ENCODE results near the gene AKAP3.

The AKAP3 gene

GRCh38 chr12:4621511-4621910 is 27.3 kb downstream of the AKAP3 start:
- Histone ChIP-seq H3K4me3 (no peak overlapping the region), H3K36me3 (no peaks in the 10 kb centered on the region), H3K4me1 (no peaks in the 10 kb centered on the region), H3K27me3 (peaks cover 0 to 3% of the 10 kb centered on the region in 2 donors), H3K9me3 (no peaks in the 10 kb centered on the region), H3K27ac (no peak overlapping the region)
- no peak for DNase-seq
- intact Hi-C loops (cut with DNase I; ENCODE audit: low total_unique reads), result loop anchor here (5.0 kb wide), 1 partner anchor 849 kb away; no protein-coding TSS in a partner anchor
- TF ChIP-seq, protein P1, sequence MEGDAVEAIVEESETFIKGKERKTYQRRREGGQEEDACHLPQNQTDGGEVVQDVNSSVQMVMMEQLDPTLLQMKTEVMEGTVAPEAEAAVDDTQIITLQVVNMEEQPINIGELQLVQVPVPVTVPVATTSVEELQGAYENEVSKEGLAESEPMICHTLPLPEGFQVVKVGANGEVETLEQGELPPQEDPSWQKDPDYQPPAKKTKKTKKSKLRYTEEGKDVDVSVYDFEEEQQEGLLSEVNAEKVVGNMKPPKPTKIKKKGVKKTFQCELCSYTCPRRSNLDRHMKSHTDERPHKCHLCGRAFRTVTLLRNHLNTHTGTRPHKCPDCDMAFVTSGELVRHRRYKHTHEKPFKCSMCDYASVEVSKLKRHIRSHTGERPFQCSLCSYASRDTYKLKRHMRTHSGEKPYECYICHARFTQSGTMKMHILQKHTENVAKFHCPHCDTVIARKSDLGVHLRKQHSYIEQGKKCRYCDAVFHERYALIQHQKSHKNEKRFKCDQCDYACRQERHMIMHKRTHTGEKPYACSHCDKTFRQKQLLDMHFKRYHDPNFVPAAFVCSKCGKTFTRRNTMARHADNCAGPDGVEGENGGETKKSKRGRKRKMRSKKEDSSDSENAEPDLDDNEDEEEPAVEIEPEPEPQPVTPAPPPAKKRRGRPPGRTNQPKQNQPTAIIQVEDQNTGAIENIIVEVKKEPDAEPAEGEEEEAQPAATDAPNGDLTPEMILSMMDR (IDR thresholded peaks at IDR 0.05), result no peak

GRCh38 chr12:4615667-4616066 is 33.2 kb downstream of the AKAP3 start:
- H3K4me1 ChIP-seq, result no peaks in the 10 kb centered on the region
- H3K9me3 ChIP-seq, result no peaks in the 10 kb centered on the region
- TF ChIP-seq, protein P1 (IDR thresholded peaks at IDR 0.05), result no peak
- intact Hi-C loops (cut with DNase I; ENCODE audit: low total_unique reads), result no loop called here
- no peak for DNase-seq
- H3K27ac ChIP-seq, result no peak overlapping the region
- H3K27me3 ChIP-seq, result no peaks in the 10 kb centered on the region
- H3K36me3 ChIP-seq, result peaks cover 32 to 51% (median 38%) of the 10 kb centered on the region in 3 donors
- H3K4me3 ChIP-seq, result no peak overlapping the region

- intact Hi-C loops (cut with DNase I; ENCODE audit: low total_unique reads), result no loop called here
- DNase-seq, result no peak
- Histone ChIP-seq H3K27ac (no peak overlapping the region), H3K27me3 (no peaks in the 10 kb centered on the region), H3K9me3 (no peaks in the 10 kb centered on the region), H3K4me1 (peaks cover 0 to 17% (median 8%) of the 10 kb centered on the region in 4 donors), H3K36me3 (peaks cover 39 to 64% (median 44%) of the 10 kb centered on the region in 3 donors), H3K4me3 (no peak overlapping the region)
- TF ChIP-seq, protein P1 (IDR thresholded peaks at IDR 0.05), result no peak
These were observed 38.4 kb downstream of the AKAP3 start for GRCh38 chr12:4610481-4610880.

DNA sequence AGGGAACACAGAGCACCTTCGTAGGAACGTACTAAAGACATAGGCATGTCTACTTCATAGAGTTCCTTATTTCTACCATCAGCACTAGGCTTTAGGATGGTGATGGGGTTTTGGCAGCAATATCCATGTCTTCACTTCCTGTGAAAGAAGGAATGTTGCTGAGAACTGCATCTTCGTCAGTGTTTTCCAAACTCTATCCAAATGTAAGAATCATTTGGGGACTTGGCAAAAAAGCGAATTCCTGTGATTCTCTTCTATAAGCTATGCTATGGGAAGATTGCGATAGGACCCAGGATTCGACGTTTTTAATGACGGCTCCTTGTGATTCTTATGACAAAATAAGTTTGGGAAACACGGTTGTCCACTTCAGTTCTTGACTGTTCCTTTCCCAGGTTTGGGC is 39.8 kb downstream of the AKAP3 start:
- DNase-seq, result no peak
- no peak overlapping the region for H3K27ac ChIP-seq
- H3K9me3 ChIP-seq, result no peaks in the 10 kb centered on the region
- no peak overlapping the region for H3K4me3 ChIP-seq
- TF ChIP-seq, protein P1 (IDR thresholded peaks at IDR 0.05), result no peak
- no peaks in the 10 kb centered on the region for H3K27me3 ChIP-seq
- peaks cover 0 to 20% (median 8%) of the 10 kb centered on the region in 4 donors for H3K4me1 ChIP-seq
- H3K36me3 ChIP-seq, result peaks cover 37 to 51% (median 37%) of the 10 kb centered on the region in 3 donors
- intact Hi-C loops (cut with DNase I; ENCODE audit: low total_unique reads), result no loop called here

DNA sequence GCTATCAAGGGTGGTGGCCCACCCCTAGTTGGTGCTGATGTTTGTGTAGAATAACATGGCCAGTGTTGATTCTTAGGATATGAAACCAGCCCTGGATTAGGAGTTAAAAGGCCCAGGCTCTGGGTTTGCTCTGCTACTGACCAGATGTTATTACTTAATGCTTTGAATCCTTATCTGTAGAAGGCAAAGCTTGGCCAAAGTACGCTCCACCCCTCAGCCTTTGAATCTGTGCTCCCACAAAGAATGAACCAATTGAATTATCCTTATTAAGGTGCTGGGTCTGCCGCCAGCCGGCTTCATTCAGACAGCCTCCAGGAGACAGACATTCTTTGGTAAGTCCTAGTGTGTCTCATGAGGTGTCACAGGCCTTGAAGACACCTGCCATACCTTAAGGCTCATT is 41.8 kb downstream of the AKAP3 start:
- Histone ChIP-seq H3K4me3 (no peak overlapping the region), H3K36me3 (peaks cover 18 to 31% (median 20%) of the 10 kb centered on the region in 3 donors), H3K27me3 (no peaks in the 10 kb centered on the region), H3K9me3 (no peaks in the 10 kb centered on the region), H3K4me1 (peaks cover 0 to 20% (median 8%) of the 10 kb centered on the region in 4 donors), H3K27ac (no peak overlapping the region)
- intact Hi-C loops (cut with DNase I; ENCODE audit: low total_unique reads), result no loop called here
- DNase-seq, result no peak
- TF ChIP-seq, protein P1 (IDR thresholded peaks at IDR 0.05), result no peak
